PC-9 (cell line): ENCODE data around the gene PTPRD.

ENCODE experiments used
- CTCF ChIP-seq: fragments of 200-600 bp; sonication (generic); conservative IDR thresholded peaks from 2 replicates; pipeline ENCODE4 v1.6.1; 2017; ENCODE audit warnings: mixed run types, antibody characterized with exemption, mild to moderate bottlenecking, moderate library complexity
- EZH2 ChIP-seq: fragments of 200-600 bp; sonication (generic); IDR thresholded peaks from 2 replicates; pipeline ENCODE4 v1.8.0; 2017; ENCODE audit warnings: antibody characterized with exemption, low read depth

- TF ChIP-seq CTCF (no peak), EZH2 (no peak)
Observed at GRCh38 chr9:9620736-9621135, 992.1 kb downstream of the PTPRD start.
